HG03460 (cell line): ENCODE measurements around the gene MPO.

Experiments used
- ATAC-seq: cut with Tn5 transposase; IDR thresholded peaks from one replicate; pipeline ENCODE4 v1.9.1; 2021; ENCODE audit not compliant: unreplicated experiment

MPO gene

GRCh38 chr17:58279016-58279711 lies 1.6 kb downstream of the MPO start:
- no peak for ATAC-seq

GRCh38 chr17:58278661-58279015 lies 2.1 kb downstream of the MPO start:
- ATAC-seq = no peak

GRCh38 chr17:58277802-58278595 lies 2.7 kb downstream of the MPO start:
- no peak for ATAC-seq

DNA sequence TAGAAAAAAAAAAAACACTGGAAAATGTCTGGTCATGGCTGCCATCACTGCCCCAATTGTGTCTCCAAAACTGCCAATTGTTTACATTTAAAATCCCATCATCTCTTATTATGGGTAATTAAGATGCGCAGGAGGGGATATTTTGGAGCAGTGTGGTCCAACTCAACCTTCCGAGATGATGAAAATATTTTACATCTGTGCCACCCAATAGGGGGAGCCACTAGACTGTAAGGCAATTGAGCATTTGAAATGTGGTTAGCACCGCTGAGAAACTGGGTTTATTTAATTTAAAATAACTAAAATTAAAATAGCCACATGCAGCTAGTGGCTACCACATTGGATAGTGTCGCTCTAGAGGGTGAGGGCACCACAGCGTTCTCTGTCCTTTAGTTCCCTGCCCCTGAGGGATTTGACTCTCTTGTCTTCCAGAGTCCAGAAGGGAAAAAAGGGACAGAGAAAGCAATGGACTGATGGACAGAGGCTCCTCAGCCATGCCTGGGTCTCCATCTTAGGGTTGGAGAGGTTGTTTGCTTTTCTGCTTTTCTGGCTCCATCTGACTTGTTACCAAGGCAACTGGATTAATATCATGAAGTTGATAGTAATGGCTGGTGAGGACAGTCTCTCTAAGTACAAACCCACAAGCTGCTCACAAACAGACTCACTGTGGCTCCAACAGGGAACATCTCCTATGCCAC lies 3.5 kb downstream of the MPO start:
- no peak for ATAC-seq

DNA sequence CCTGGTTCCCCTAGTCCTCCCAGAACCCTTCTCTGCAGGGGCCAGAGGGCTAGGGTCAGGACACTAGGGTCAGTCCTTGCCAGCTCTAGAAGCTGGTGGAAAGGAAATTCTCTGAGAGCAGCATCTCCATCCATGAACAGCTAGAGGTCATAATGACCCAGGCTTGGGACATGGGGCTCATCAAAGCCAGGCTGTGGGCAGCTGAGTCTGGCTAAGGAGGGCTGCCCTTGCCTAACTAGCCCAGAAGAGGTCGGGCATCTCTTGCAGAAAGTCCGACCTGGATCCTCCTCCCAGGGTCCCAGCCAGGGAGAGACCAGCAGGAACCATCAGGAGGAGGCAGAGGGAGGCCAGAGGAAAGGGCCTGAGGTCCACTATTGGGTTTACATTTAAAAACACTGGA lies 4.3 kb downstream of the MPO start:
- no peak for ATAC-seq

GRCh38 chr17:58275417-58275816 lies 5.3 kb downstream of the MPO start:
- ATAC-seq = no peak

DNA sequence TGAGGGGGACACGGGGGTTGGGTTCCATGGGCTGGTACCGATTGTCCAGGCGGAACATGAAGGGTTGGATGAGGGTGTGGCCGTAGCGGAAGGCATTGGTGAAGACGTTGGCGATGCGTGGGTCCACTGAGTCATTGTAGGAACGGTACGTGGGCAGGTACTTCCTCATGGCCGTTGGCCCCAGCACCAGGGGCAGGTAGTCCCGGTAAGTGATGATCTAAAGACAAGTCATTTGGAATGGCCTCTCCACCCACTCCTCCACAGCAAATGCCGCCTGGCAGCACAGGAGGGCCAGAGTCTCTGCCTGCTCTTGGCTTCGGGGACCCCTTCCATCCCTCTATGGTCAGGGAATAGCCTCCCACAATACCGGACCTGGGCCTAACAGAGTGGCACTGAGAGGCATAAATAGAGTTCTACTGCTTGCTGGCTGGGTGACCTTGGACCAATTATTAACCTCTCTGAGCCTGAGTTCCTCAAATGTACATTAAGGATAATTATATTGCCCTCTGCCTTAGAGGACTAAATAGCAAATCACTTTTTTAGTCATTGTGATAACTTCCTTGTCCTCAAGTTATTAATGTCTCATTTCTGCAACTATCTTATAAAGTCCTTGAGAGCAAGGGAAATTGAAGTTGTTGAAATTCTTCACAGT lies 7.2 kb downstream of the MPO start:
- ATAC-seq = no peak

GRCh38 chr17:58272367-58273280 lies 8.1 kb downstream of the MPO start:
- ATAC-seq = no peak

DNA sequence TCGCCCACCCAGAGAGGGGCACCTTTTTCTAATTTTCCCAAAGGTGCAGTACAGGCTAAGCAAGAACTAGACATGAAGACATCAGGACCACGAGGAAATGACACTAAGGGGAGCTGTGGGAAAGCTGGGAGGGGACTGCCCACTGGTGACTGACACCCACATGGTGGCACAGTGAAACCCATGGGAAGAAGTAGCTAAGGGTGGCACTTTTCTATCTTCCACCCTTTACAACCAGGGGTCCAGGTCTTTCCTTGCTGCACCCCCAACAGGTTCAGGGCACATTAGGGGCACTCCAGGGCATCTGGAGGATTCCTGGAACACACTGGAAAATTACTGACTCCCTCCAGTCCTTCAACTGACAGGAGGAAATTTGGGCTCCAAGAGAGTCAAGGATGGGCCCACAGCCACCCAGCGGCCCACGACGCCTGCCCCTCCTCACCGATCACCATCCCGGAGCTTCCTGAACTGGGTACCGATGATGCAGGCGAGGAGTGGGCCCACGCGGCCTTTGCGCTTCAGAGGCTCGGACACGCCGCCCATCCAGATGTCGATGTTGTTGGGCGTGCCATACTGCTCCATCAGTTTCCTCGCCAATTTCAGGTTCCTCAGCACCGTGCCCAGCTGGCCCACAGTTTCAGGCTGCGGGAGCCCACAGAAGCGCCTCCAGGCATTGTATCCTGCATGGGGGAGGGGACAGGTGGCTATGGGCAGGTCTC lies 9.4 kb downstream of the MPO start:
- no peak for ATAC-seq

DNA sequence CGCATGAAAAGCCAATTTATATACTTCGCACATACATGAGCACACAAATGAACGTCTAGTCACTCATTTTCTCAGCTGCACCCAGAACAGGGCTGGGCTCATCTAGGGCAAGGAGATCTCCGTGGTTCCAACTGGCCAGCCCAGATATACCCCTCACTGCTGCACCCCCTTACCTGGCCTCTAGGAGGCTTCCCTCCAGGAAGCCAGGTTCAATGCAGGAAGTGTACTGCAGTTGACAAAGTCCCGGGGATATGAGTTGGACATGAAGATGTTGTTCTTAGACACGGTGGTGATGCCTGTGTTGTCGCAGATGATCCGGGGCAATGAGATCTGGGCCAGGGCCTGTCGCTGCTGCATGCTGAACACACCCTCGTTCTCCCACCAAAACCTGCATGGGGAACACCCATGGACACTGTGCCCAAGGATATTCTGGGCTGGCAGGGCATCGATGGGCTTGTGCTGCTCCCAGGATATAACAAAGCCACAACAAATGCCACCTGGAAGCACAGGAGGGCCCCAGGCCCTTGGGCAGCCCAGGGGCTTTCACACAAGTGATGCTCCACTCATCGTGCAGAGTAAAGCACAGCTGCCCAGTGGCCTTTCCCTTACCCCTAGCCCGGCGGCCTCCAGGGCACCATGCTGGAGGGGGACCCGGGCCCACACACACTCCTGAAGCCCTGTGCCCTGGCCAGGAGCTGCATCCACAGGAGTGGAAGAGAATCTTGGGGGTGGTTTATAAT lies 10.1 kb downstream of the MPO start:
- no peak for ATAC-seq

DNA sequence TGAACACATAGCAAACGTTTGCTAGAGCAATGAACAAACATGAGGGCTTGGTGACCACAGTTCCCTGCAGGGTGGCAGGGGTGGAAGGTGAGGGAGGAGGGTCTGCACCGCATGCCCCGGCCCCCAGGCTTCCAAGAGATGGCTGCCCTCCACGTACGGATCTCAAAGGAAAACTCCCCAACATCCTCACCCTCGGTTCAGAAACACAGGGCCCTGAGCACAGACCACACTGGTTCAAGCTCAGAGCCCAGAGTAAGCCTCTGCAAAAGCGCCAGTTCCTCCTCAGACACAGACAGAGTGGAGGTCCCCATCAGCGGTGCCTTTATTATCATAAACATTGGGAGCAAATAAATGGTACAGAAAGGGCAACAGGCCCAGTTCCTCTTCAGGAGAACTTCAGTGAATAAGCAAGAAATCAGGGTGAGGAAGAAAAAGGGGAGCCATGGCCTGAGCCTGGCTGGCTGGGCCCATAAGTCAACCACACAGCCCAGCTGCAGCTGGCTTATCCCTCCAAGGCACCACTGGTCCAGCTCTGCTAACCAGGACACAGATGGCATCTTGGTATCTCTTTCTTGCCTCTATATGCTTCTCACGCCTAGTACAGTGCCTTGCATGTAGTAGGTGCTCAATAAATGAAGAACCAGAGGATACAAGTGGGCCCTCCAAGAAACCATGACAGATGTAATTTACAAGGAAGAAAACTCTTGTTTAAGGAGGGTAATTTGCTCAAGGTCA lies 11.0 kb downstream of the MPO start:
- ATAC-seq = no peak

GRCh38 chr17:58268774-58269556 lies 11.8 kb downstream of the MPO start:
- no peak for ATAC-seq

GRCh38 chr17:58268326-58268725 lies 12.4 kb downstream of the MPO start:
- ATAC-seq = no peak

GRCh38 chr17:58267347-58268324 lies 13.1 kb downstream of the MPO start:
- no peak for ATAC-seq

GRCh38 chr17:58265902-58266875 lies 14.5 kb downstream of the MPO start:
- no peak for ATAC-seq
